HG03097 (cell line): ENCODE data around the gene CLTRN.

Source experiments
- ATAC-seq: cut with Tn5 transposase; IDR thresholded peaks from one replicate; pipeline ENCODE4 v1.9.1; 2021; ENCODE audit not compliant: unreplicated experiment, low FRiP score

CLTRN gene

GRCh38 chrX:15579778-15580747, 84.5 kb downstream of the CLTRN start:
- ATAC-seq, result no peak
